ENCODE measurements around the gene CLEC18A.
"Not testable (repeated sequence)": the region's sequence is repeated elsewhere in the genome, so short reads cannot be mapped to it uniquely, and the experiment has no call there.

CLEC18A gene

GRCh38 chr16:69952572-69953355, 1.6 kb downstream of the CLEC18A start:
- DNase-seq = not testable (repeated sequence)

- DNase-seq = not testable (repeated sequence)
Measured at GRCh38 chr16:69954241-69954640, 3.1 kb downstream of the CLEC18A start.

GRCh38 chr16:69963312-69963711, 12.2 kb downstream of the CLEC18A start:
- DNase-seq = not testable (repeated sequence)

- not testable (repeated sequence) for DNase-seq
Measured at GRCh38 chr16:69964960-69965660, 14.0 kb downstream of the CLEC18A start.

- not testable (repeated sequence) for DNase-seq
Measured at GRCh38 chr16:69965661-69966054, 14.5 kb downstream of the CLEC18A start.

GRCh38 chr16:69967688-69968087, 16.6 kb downstream of the CLEC18A start:
- DNase-seq = not testable (repeated sequence)

GRCh38 chr16:69968125-69968524, 17.0 kb downstream of the CLEC18A start:
- DNase-seq = not testable (repeated sequence)

GRCh38 chr16:69969657-69970056, 18.5 kb downstream of the CLEC18A start:
- DNase-seq = not testable (repeated sequence)

GRCh38 chr16:69972120-69972519, 21.0 kb downstream of the CLEC18A start:
- DNase-seq = not testable (repeated sequence)

- not testable (repeated sequence) for DNase-seq
Measured at GRCh38 chr16:69972935-69973334, 21.8 kb downstream of the CLEC18A start.

- DNase-seq = not testable (repeated sequence)
Measured at GRCh38 chr16:69985196-69985595, 34.1 kb downstream of the CLEC18A start.

GRCh38 chr16:69997956-69998355, 46.8 kb downstream of the CLEC18A start:
- not testable (repeated sequence) for DNase-seq

GRCh38 chr16:69999801-70000200, 48.7 kb downstream of the CLEC18A start:
- DNase-seq = not testable (repeated sequence)

GRCh38 chr16:70003511-70003910, 52.4 kb downstream of the CLEC18A start:
- DNase-seq = not testable (repeated sequence)

- DNase-seq = not testable (repeated sequence)
Measured at GRCh38 chr16:70008604-70009003, 57.5 kb downstream of the CLEC18A start.

- not testable (repeated sequence) for DNase-seq
Measured at GRCh38 chr16:70010615-70011014, 59.5 kb downstream of the CLEC18A start.

GRCh38 chr16:70011120-70011519, 60.0 kb downstream of the CLEC18A start:
- DNase-seq = not testable (repeated sequence)

- not testable (repeated sequence) for DNase-seq
Measured at GRCh38 chr16:70012354-70012753, 61.2 kb downstream of the CLEC18A start.

- not testable (repeated sequence) for DNase-seq
Measured at GRCh38 chr16:70012951-70013350, 61.8 kb downstream of the CLEC18A start.

All from activated CD4-positive, alpha-beta T cell treated with anti-CD3 and anti-CD28 coated beads, Interleukin-2, amount 50 U/mL, for 1 hour (primary cell).